ENCODE measurements around the gene PXMP4.

PXMP4 gene

GRCh38 chr20:33732166-33732970 is 12.3 kb upstream of the PXMP4 start:
- H3K4me3 ChIP-seq (ENCODE audit: low read depth, low read length) = peak overlapping the region; percentile 49
- TF ChIP-seq CTCF (IDR thresholded peaks at IDR 0.05; ENCODE audit: borderline replicate concordance, insufficient read depth, low read depth, low read length) = 0 out of 2 replicates have a peak, but pooled peaks have one; percentile 1

- peak; percentile 87 for TF ChIP-seq CTCF (IDR thresholded peaks at IDR 0.05; ENCODE audit: borderline replicate concordance, insufficient read depth, low read depth, low read length)
- peak within 1 kb of the TSS; percentile 55 for H3K4me3 ChIP-seq (ENCODE audit: low read depth, low read length)
These were observed 11.6 kb upstream of the PXMP4 start, which contains the start of gene ZNF341 for GRCh38 chr20:33731693-33732165. Gene ZNF341 (plus strand): TSS chr20:33731996. CDS start chr20:33732022, 26 bp downstream.

GRCh38 chr20:33730946-33731692 is 11.0 kb upstream of the PXMP4 start:
- H3K4me3 ChIP-seq (ENCODE audit: low read depth, low read length) = peak overlapping the region; percentile 55

GRCh38 chr20:33729101-33729500 is 9.0 kb upstream of the PXMP4 start:
- no peak for TF ChIP-seq CTCF (IDR thresholded peaks at IDR 0.05; ENCODE audit: borderline replicate concordance, insufficient read depth, low read depth, low read length)
- H3K4me3 ChIP-seq (ENCODE audit: low read depth, low read length) = no peak overlapping the region

More at GRCh38 chr20:33730946-33731692, 11.0 kb upstream of the PXMP4 start:
- no peak for TF ChIP-seq CTCF (IDR thresholded peaks at IDR 0.05; ENCODE audit: borderline replicate concordance, insufficient read depth, low read depth, low read length)

- TF ChIP-seq CTCF (IDR thresholded peaks at IDR 0.05; ENCODE audit: borderline replicate concordance, insufficient read depth, low read depth, low read length) = no peak
- H3K4me3 ChIP-seq (ENCODE audit: low read depth, low read length) = no peak overlapping the region
These were observed 8.4 kb upstream of the PXMP4 start for GRCh38 chr20:33728463-33728862.

- no peak for TF ChIP-seq CTCF (IDR thresholded peaks at IDR 0.05; ENCODE audit: borderline replicate concordance, insufficient read depth, low read depth, low read length)
These were observed 7.7 kb upstream of the PXMP4 start for GRCh38 chr20:33727806-33728205.

More at GRCh38 chr20:33727806-33728205, 7.7 kb upstream of the PXMP4 start:
- no peak overlapping the region for H3K4me3 ChIP-seq (ENCODE audit: low read depth, low read length)

Data from GM12875 (cell line).